HEK293T (cell line): ENCODE results near the gene CHDH.

ENCODE experiments used
- BHLHE40 ChIP-seq: fragments of 450-650 bp; IDR thresholded peaks from 2 replicates; pipeline ENCODE4 v1.6.1; 2016; ENCODE audit warnings: mild to moderate bottlenecking, moderate library complexity, borderline replicate concordance
- CTBP1 ChIP-seq: fragments of 450-650 bp; IDR thresholded peaks from 2 replicates; pipeline ENCODE4 v1.6.1; 2016; ENCODE audit warnings: borderline replicate concordance
- ELF4 ChIP-seq: fragments of 450-650 bp; IDR thresholded peaks from 2 replicates; pipeline ENCODE4 v1.6.1; 2017; ENCODE audit warnings: antibody characterized with exemption
- FOXA1 ChIP-seq: fragments of 450-650 bp; IDR thresholded peaks from 2 replicates; pipeline ENCODE4 v1.6.1; 2016; ENCODE audit warnings: mild to moderate bottlenecking
- FOXK2 ChIP-seq: fragments of 450-650 bp; IDR thresholded peaks from 2 replicates; pipeline ENCODE4 v1.6.1; 2016; ENCODE audit warnings: mild to moderate bottlenecking
- FOXM1 ChIP-seq: fragments of 450-650 bp; IDR thresholded peaks from 2 replicates; pipeline ENCODE4 v1.6.1; 2017; ENCODE audit warnings: mild to moderate bottlenecking, borderline replicate concordance
- HDGF ChIP-seq: fragments of 450-650 bp; IDR thresholded peaks from 2 replicates; pipeline ENCODE4 v1.6.1; 2017; ENCODE audit warnings: antibody characterized with exemption, borderline replicate concordance
- LEF1 ChIP-seq: fragments of 450-650 bp; IDR thresholded peaks from 2 replicates; pipeline ENCODE4 v1.6.1; 2017; ENCODE audit warnings: mild to moderate bottlenecking, borderline replicate concordance
- NFRKB ChIP-seq: fragments of 450-650 bp; IDR thresholded peaks from 2 replicates; pipeline ENCODE4 v1.6.1; 2016; ENCODE audit warnings: mild to moderate bottlenecking, moderate library complexity
- SP1 ChIP-seq: fragments of 450-650 bp; IDR thresholded peaks from 2 replicates; pipeline ENCODE4 v1.6.1; 2017
- SUZ12 ChIP-seq: fragments of 450-650 bp; IDR thresholded peaks from 2 replicates; pipeline ENCODE4 v1.6.1; 2016; ENCODE audit warnings: mild to moderate bottlenecking
- TARDBP ChIP-seq: fragments of 450-650 bp; IDR thresholded peaks from 2 replicates; pipeline ENCODE4 v1.6.1; 2016
- ZNF384 ChIP-seq: fragments of 450-650 bp; IDR thresholded peaks from 2 replicates; pipeline ENCODE4 v1.6.1; 2016

- TF ChIP-seq TARDBP: no peak
- TF ChIP-seq SP1: no peak
- no peak for TF ChIP-seq SUZ12
- no peak for TF ChIP-seq CTBP1
- no peak for TF ChIP-seq HDGF
- no peak for TF ChIP-seq FOXM1
- TF ChIP-seq NFRKB: no peak
- TF ChIP-seq FOXA1: no peak
- TF ChIP-seq ZNF384: no peak
- no peak for TF ChIP-seq BHLHE40
- no peak for TF ChIP-seq ELF4
- no peak for TF ChIP-seq FOXK2
- no peak for TF ChIP-seq LEF1
Observed at GRCh38 chr3:53811143-53811927, 34.9 kb downstream of the CHDH start.
